ENCODE data around the gene NFKBIL1.

The NFKBIL1 gene

GRCh38 chr6:31532644-31533454 lies 14.6 kb upstream of the NFKBIL1 start:
- DNase-seq: no peak
- no peak for TF ChIP-seq CTCF (IDR thresholded peaks at IDR 0.05; ENCODE audit: low read depth, low read length, missing control alignments)
- H3K27ac ChIP-seq: no peak overlapping the region
- peaks cover 81% of the 10 kb centered on the region for H3K36me3 ChIP-seq (replicated peaks)
- no peak overlapping the region for H3K4me3 ChIP-seq (ENCODE audit: low read depth, low read length)
- no peaks in the 10 kb centered on the region for H3K27me3 ChIP-seq (replicated peaks)
- in situ Hi-C loops (cut with HindIII; ENCODE audit: low pct_ligation_motif_present, low sequenced_read_pairs): no loop called here

GRCh38 chr6:31533455-31533841 lies 14.0 kb upstream of the NFKBIL1 start:
- no peaks in the 10 kb centered on the region for H3K27me3 ChIP-seq (replicated peaks)
- no peak overlapping the region for H3K27ac ChIP-seq
- in situ Hi-C loops (cut with HindIII; ENCODE audit: low pct_ligation_motif_present, low sequenced_read_pairs): no loop called here
- H3K4me3 ChIP-seq (ENCODE audit: low read depth, low read length): no peak overlapping the region
- peaks cover 87% of the 10 kb centered on the region for H3K36me3 ChIP-seq (replicated peaks)
- no peak for TF ChIP-seq CTCF (IDR thresholded peaks at IDR 0.05; ENCODE audit: low read depth, low read length, missing control alignments)
- no peak for DNase-seq

GRCh38 chr6:31534011-31534410 lies 13.4 kb upstream of the NFKBIL1 start:
- no peak for DNase-seq
- no peak overlapping the region for H3K4me3 ChIP-seq (ENCODE audit: low read depth, low read length)
- no peaks in the 10 kb centered on the region for H3K27me3 ChIP-seq (replicated peaks)
- in situ Hi-C loops (cut with HindIII; ENCODE audit: low pct_ligation_motif_present, low sequenced_read_pairs): no loop called here
- no peak overlapping the region for H3K27ac ChIP-seq
- TF ChIP-seq CTCF (IDR thresholded peaks at IDR 0.05; ENCODE audit: low read depth, low read length, missing control alignments): no peak
- H3K36me3 ChIP-seq (replicated peaks): peaks cover 93% of the 10 kb centered on the region

- Histone ChIP-seq H3K4me3 (ENCODE audit: low read depth, low read length) (no peak overlapping the region), H3K36me3 (replicated peaks) (peaks cover 95% of the 10 kb centered on the region), H3K27me3 (replicated peaks) (no peaks in the 10 kb centered on the region), H3K27ac (no peak overlapping the region)
- no peak for TF ChIP-seq CTCF (IDR thresholded peaks at IDR 0.05; ENCODE audit: low read depth, low read length, missing control alignments)
- in situ Hi-C loops (cut with HindIII; ENCODE audit: low pct_ligation_motif_present, low sequenced_read_pairs): no loop called here
- no peak for DNase-seq
These were observed 12.8 kb upstream of the NFKBIL1 start for GRCh38 chr6:31534521-31535040.

- in situ Hi-C loops (cut with HindIII; ENCODE audit: low pct_ligation_motif_present, low sequenced_read_pairs): no loop called here
- no peak for DNase-seq
- Histone ChIP-seq H3K27ac (no peak overlapping the region), H3K4me3 (ENCODE audit: low read depth, low read length) (no peak overlapping the region), H3K27me3 (replicated peaks) (no peaks in the 10 kb centered on the region), H3K36me3 (replicated peaks) (peaks cover 94% of the 10 kb centered on the region)
- TF ChIP-seq CTCF (IDR thresholded peaks at IDR 0.05; ENCODE audit: low read depth, low read length, missing control alignments): no peak
These were observed 11.7 kb upstream of the NFKBIL1 start for GRCh38 chr6:31535538-31536324.
